K562 (cell line): ENCODE measurements around the gene MRPL27. TPM values are rescaled to one million over a fixed set of nuclear protein-coding genes. Genes with fewer than 3 reads are reported as not detected.
A peak's percentile ranks its signal among the peaks of the same experiment; 100 is the strongest.

Source experiments
- ATF7 ChIP-seq: fragments of 450-650 bp; IDR thresholded peaks from 2 replicates; pipeline ENCODE4 v1.7.1; 2014; ENCODE audit warnings: mild to moderate bottlenecking, moderate library complexity
- CBX1 ChIP-seq: sonication (generic); IDR thresholded peaks from 2 replicates; pipeline ENCODE4 v1.6.1; 2016; ENCODE audit warnings: antibody characterized with exemption, low read depth, mild to moderate bottlenecking
- CBX5 ChIP-seq: IDR thresholded peaks from 2 replicates; pipeline ENCODE4 v1.6.1; 2014; ENCODE audit warnings: low read depth, borderline replicate concordance
- DNMT1 ChIP-seq: fragments of 450-650 bp; IDR thresholded peaks from 2 replicates; pipeline ENCODE4 v1.6.1; 2016; ENCODE audit warnings: antibody characterized with exemption, mild to moderate bottlenecking
- FOSL1 ChIP-seq: fragments of 200-800 bp; sonication (Bioruptor generic); conservative IDR thresholded peaks from 2 replicates; pipeline ENCODE4 v1.6.1; 2016; ENCODE audit warnings: missing genetic modification characterization, missing compliant biosample characterization
- KDM1A ChIP-seq, 2 experiments: fragments of 450-650 bp; IDR thresholded peaks; 2 replicates each; pipeline ENCODE4 v1.6.1; 2016; ENCODE audit warnings: mild to moderate bottlenecking in 2 of 2
- KLF13 ChIP-seq: fragments of 450-650 bp; IDR thresholded peaks from 2 replicates; pipeline ENCODE4 v1.6.1; 2016; ENCODE audit warnings: missing genetic modification characterization, low read depth, mild to moderate bottlenecking, missing compliant biosample characterization, moderate library complexity, borderline replicate concordance
- KLF16 ChIP-seq: IDR thresholded peaks from 2 replicates; pipeline ENCODE4 v1.6.1; 2016; ENCODE audit warnings: antibody characterized with exemption
- MAFF ChIP-seq: IDR thresholded peaks from 2 replicates; pipeline ENCODE4 v1.6.1; 2012; ENCODE audit warnings: low read length, improper control_type of control experiment
- MCM5 ChIP-seq: fragments of 450-650 bp; IDR thresholded peaks from 2 replicates; pipeline ENCODE4 v1.6.1; 2016; ENCODE audit warnings: low read depth
- MYNN ChIP-seq, 2 experiments: sonication (generic); formaldehyde crosslinking in 1 of 2; IDR thresholded peaks; 2 replicates each; pipeline versions ENCODE4 v1.5.0 to v1.6.1; 2016 to 2020; ENCODE audit warnings: antibody characterized with exemption in 1 of 2, missing genetic modification reagents in 1 of 2
- NR2C2 ChIP-seq, 2 experiments: fragments of 200-800 bp in 1 of 2; sonication (Bioruptor generic) in 1 of 2; sonication (generic) in 1 of 2; formaldehyde crosslinking in 1 of 2; IDR thresholded peaks; 2 replicates each; pipeline versions ENCODE4 v1.6.1 to v1.8.0; 2016 to 2022; ENCODE audit warnings: mild to moderate bottlenecking in 1 of 2, missing compliant biosample characterization in 1 of 2, missing genetic modification characterization in 1 of 2, missing genetic modification reagents in 1 of 2
- RCOR1 ChIP-seq, 2 experiments: IDR thresholded peaks; 2 replicates each; pipeline ENCODE4 v1.6.1; 2012; ENCODE audit warnings: low read depth in 2 of 2, low read length in 2 of 2, borderline replicate concordance in 1 of 2, improper control_type of control experiment in 1 of 2
- SLC30A9 ChIP-seq: fragments of 250-450 bp; sonication (Bioruptor Pico); IDR thresholded peaks from 2 replicates; pipeline ENCODE4 v1.8.0; 2022; ENCODE audit warnings: mild to moderate bottlenecking, moderate library complexity
- SNIP1 ChIP-seq: fragments of 450-650 bp; IDR thresholded peaks from 2 replicates; pipeline ENCODE4 v1.7.1; 2017; ENCODE audit warnings: low read depth, mild to moderate bottlenecking
- TAF9B ChIP-seq: fragments of 450-650 bp; IDR thresholded peaks from 2 replicates; pipeline ENCODE4 v1.6.1; 2018; ENCODE audit warnings: mild to moderate bottlenecking; ENCODE audit not compliant: partially characterized antibody
- XRCC3 ChIP-seq: fragments of 450-650 bp; IDR thresholded peaks from 2 replicates; pipeline ENCODE4 v1.6.1; 2017; ENCODE audit warnings: mild to moderate bottlenecking, moderate library complexity
- YBX1 ChIP-seq: fragments of 450-650 bp; IDR thresholded peaks from 2 replicates; pipeline ENCODE4 v1.7.1; 2016; ENCODE audit warnings: mild to moderate bottlenecking
- ZNF263 ChIP-seq: sonication (generic); formaldehyde crosslinking; IDR thresholded peaks from 2 replicates; pipeline ENCODE4 v1.8.0; 2022; ENCODE audit warnings: mild to moderate bottlenecking, missing genetic modification reagents, borderline replicate concordance
- ZNF551 ChIP-seq: fragments of 250-450 bp; sonication (Bioruptor Pico); IDR thresholded peaks from 2 replicates; pipeline ENCODE4 v1.5.0; 2021; ENCODE audit warnings: mild to moderate bottlenecking, moderate library complexity
- ZNF57 ChIP-seq: fragments of 450-650 bp; formaldehyde crosslinking; IDR thresholded peaks from 2 replicates; pipeline ENCODE4 v1.4.0; 2020; ENCODE audit warnings: mild to moderate bottlenecking, moderate library complexity
- polyA plus RNA-seq, 8 experiments: library from polyadenylated mRNA; depleted of rRNA in 4 of 8; stranded (reverse) in 5 of 8; unstranded in 3 of 8; fragments of >200 nt; fragmentation: Nextera tagmentation in 2 of 8; fragmentation: Illumina TruSeq in 1 of 8; extraction: Ambion mirVana in 2 of 8; extraction: Trizol in 1 of 8; gene quantifications; 2 replicates each; pipeline versions ENCODE4 v1.2.1 to v1.2.3, GENCODE V29; 2011 to 2014; ENCODE audit warnings: inconsistent platforms in 1 of 8, missing spikeins in 1 of 8
- total RNA-seq, 7 experiments: library from RNA; depleted of rRNA in 6 of 7; stranded (reverse); fragments of >200 nt in 6 of 7; fragmentation: Illumina TruSeq in 2 of 7; extraction: Trizol in 2 of 7; gene quantifications; 2 replicates each; pipeline versions ENCODE4 v1.2.1 to v1.2.3, GENCODE V29; 2011 to 2021; ENCODE audit warnings: low replicate concordance in 1 of 7
- TF ChIP-seq, protein P1 (sequence below): fragments of 150-350 bp; conservative IDR thresholded peaks from 2 replicates; pipeline ENCODE4 v1.6.1; 2014; ENCODE audit warnings: low read length
- TF ChIP-seq, protein P2 (sequence below): sonication (generic); formaldehyde crosslinking; IDR thresholded peaks from 2 replicates; pipeline ENCODE4 v1.8.0; 2022; ENCODE audit warnings: missing genetic modification reagents, mild to moderate bottlenecking, moderate library complexity, borderline replicate concordance
- TF ChIP-seq, protein P3 (sequence below): fragments of 250-450 bp; sonication (Bioruptor Pico); IDR thresholded peaks from 2 replicates; pipeline ENCODE4 v1.9.0; 2021; ENCODE audit warnings: mild to moderate bottlenecking

Gene MRPL27
- total and polyA plus RNA-seq, 9 of the 15 experiments (the other 6 are each of a cell fraction or from before 2014, with no cell fraction given), result 96.3 to 401 (median 142) TPM

DNA sequence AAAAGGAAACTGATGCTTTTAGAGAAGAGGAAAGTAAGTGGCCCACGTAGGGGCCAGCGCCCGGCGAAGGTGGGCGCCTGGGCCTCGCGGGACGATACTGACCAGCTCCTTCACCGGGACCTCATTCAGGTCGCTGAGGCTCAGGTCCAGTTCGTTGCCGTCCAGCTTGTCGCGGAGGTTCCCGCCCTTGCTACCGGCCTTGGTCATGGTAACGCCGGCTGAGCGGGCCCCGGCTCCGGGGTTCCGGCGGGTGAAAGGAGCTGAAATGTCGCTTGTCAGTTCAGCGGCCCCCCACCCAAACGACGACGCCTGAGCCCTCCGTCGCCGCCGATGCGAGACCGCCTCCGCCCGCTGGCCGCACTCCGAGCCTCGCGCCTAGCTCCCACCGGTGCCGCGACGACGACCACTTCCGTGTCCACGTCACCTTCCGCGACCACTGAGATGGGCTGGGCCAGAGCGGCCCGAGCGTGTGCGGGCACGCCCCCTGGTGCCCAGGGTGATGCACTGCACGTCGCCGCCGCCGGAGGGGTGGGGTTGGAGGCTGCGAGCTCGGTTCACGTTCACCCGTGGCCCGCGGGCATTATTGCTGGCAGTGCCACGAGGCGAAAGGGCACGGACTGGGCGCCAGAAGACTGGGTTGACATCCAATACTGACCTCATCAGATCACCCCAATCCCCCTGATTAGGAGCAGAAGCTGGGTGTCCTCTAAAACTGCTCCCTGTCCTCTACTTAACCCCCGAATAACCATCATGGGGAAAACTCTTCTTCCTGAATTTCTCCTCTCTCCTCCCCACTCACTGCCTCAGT is 24.3 kb upstream of the MRPL27 start, which contains the start of gene LRRC59 (continued):
- TF ChIP-seq, protein P1, sequence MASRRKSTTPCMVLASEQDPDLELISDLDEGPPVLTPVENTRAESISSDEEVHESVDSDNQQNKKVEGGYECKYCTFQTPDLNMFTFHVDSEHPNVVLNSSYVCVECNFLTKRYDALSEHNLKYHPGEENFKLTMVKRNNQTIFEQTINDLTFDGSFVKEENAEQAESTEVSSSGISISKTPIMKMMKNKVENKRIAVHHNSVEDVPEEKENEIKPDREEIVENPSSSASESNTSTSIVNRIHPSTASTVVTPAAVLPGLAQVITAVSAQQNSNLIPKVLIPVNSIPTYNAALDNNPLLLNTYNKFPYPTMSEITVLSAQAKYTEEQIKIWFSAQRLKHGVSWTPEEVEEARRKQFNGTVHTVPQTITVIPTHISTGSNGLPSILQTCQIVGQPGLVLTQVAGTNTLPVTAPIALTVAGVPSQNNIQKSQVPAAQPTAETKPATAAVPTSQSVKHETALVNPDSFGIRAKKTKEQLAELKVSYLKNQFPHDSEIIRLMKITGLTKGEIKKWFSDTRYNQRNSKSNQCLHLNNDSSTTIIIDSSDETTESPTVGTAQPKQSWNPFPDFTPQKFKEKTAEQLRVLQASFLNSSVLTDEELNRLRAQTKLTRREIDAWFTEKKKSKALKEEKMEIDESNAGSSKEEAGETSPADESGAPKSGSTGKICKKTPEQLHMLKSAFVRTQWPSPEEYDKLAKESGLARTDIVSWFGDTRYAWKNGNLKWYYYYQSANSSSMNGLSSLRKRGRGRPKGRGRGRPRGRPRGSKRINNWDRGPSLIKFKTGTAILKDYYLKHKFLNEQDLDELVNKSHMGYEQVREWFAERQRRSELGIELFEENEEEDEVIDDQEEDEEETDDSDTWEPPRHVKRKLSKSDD, result no peak
- TF ChIP-seq XRCC3 (no peak), MAFF (no peak), TAF9B (peak; percentile 91), ATF7 (peak; percentile 95), KDM1A (IDR thresholded peaks at IDR 0.05) (0 out of 4 replicates have a peak, but pooled peaks of 1 of the 2 experiments have one; percentile 36), NR2C2 (CRISPR knock-in tag; IDR thresholded peaks at IDR 0.05) (peak; percentile 91), NR2C2 (tag; IDR thresholded peaks at IDR 0.05) (peak; percentile 63), YBX1 (no peak), KLF13 (tag) (peak; percentile 67; the same call in 1 of the 2 replicates), SNIP1 (peak; percentile 94), CBX5 (peak; percentile 87), SLC30A9 (no peak), ZNF57 (no peak), FOSL1 (tag) (peak; percentile 77), ZNF551 (CRISPR knock-in tag) (no peak), MYNN (IDR thresholded peaks at IDR 0.05) (no peak; the same call in 1 of the 2 replicates), MYNN (CRISPR knock-in tag; IDR thresholded peaks at IDR 0.05) (no peak), RCOR1 (IDR thresholded peaks at IDR 0.05; ENCODE audit: borderline replicate concordance in 1 of 2, low read depth in 2 of 2, low read length in 2 of 2) (peak in 1 of 2 experiments; percentile 64; a peak in 1 of 4 replicates), DNMT1 (no peak), CBX1 (peak; percentile 92), KLF16 (no peak), ZNF263 (CRISPR knock-in tag) (peak; percentile 21), MCM5 (no peak)
- TF ChIP-seq, protein P2, sequence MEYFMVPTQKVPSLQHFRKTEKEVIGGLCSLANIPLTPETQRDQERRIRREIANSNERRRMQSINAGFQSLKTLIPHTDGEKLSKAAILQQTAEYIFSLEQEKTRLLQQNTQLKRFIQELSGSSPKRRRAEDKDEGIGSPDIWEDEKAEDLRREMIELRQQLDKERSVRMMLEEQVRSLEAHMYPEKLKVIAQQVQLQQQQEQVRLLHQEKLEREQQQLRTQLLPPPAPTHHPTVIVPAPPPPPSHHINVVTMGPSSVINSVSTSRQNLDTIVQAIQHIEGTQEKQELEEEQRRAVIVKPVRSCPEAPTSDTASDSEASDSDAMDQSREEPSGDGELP, result peak; percentile 95
- TF ChIP-seq, protein P3, sequence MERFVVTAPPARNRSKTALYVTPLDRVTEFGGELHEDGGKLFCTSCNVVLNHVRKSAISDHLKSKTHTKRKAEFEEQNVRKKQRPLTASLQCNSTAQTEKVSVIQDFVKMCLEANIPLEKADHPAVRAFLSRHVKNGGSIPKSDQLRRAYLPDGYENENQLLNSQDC (CRISPR knock-in tag), result no peak
